Neural crest cell (in vitro differentiated cells): ENCODE data around the gene NIM1K. TPM values are rescaled to one million over a fixed set of nuclear protein-coding genes. Genes with fewer than 3 reads are reported as not detected.

Experiments
- total RNA-seq: library from RNA; stranded (reverse); gene quantifications from 2 replicates; pipeline ENCODE4 v1.2.1, GENCODE V29; 2021

The NIM1K gene
- total RNA-seq, 1 donor from 2014 or later: 0.30 TPM

Other genes with a start within 250 kb of the NIM1K start
- gene ANXA2R, start 151.9 kb upstream of the NIM1K start, total RNA-seq: 1.0 and 1.2 TPM in 2 replicates
- 52.9 and 53.3 TPM in 2 replicates for gene ZNF131, start 71.3 kb upstream of the NIM1K start, total RNA-seq
- gene HMGCS1, start 121.2 kb downstream of the NIM1K start, total RNA-seq: 518 and 529 TPM in 2 replicates
- gene CCL28, start 220.2 kb downstream of the NIM1K start, total RNA-seq: not detected in 2 replicates